Gastrocnemius medialis (tissue), 4 donors: ENCODE results near the gene IQCK. TPM values are rescaled to one million over a fixed set of nuclear protein-coding genes. Genes with fewer than 3 reads are reported as not detected.

Experiments used
- ATAC-seq, 2 donors: fragments of 150-250 bp; one replicate each; pipeline ENCODE4 v1.9.1; 2016
- DNase-seq, 2 donors: peaks; one replicate each; pipeline ENCODE4 v3.0.0-alpha.2; 2019
- H3K27ac ChIP-seq, 4 donors: fragments of 200-600 bp; sonication (generic); 1 replicate in 1 of 4; 2 replicates in 3 of 4; pipeline ENCODE4 v1.5.1; 2016 to 2018; ENCODE audit warnings: mild to moderate bottlenecking in 2 of 4, moderate library complexity in 1 of 4
- H3K27me3 ChIP-seq, 3 donors: fragments of 200-600 bp; sonication (generic) in 2 of 3; 1 replicate in 1 of 3; 2 replicates in 2 of 3; pipeline versions ENCODE4 v1.5.1 to v1.6.0; 2016 to 2019; ENCODE audit warnings: mild to moderate bottlenecking in 1 of 3, moderate library complexity in 1 of 3
- H3K36me3 ChIP-seq, 2 donors: fragments of 200-600 bp; sonication (generic) in 1 of 2; one replicate each; pipeline ENCODE4 v1.5.1; 2017 to 2018
- H3K4me1 ChIP-seq, 2 donors: fragments of 200-600 bp; sonication (generic) in 1 of 2; one replicate each; pipeline ENCODE4 v1.5.1; 2016 to 2017; ENCODE audit warnings: mild to moderate bottlenecking in 2 of 2
- H3K4me3 ChIP-seq, 4 donors: fragments of 200-600 bp; sonication (generic) in 3 of 4; 1 replicate in 1 of 4; 2 replicates in 3 of 4; pipeline ENCODE4 v1.5.1; 2016 to 2019; ENCODE audit warnings: mild to moderate bottlenecking in 2 of 4
- H3K9me3 ChIP-seq, 3 donors: fragments of 200-600 bp; sonication (generic) in 2 of 3; 1 replicate in 1 of 3; 2 replicates in 2 of 3; pipeline ENCODE4 v1.5.1; 2016 to 2019
- CTCF ChIP-seq, 5 experiments: fragments of 450-650 bp in 3 of 5; fragments of 200-600 bp in 2 of 5; sonication (generic) in 2 of 5; IDR thresholded peaks in 4 of 5; conservative IDR thresholded peaks in 1 of 5; 1 replicate in 4 of 5; 2 replicates in 1 of 5; pipeline ENCODE4 v1.5.1; 2016 to 2019; ENCODE audit warnings: antibody characterized with exemption in 5 of 5, mild to moderate bottlenecking in 3 of 5, moderate library complexity in 3 of 5
- POLR2A ChIP-seq, 2 donors: fragments of 450-650 bp; IDR thresholded peaks; one replicate each; pipeline ENCODE4 v1.6.1; 2017; ENCODE audit warnings: antibody characterized with exemption in 2 of 2, mild to moderate bottlenecking in 2 of 2, moderate library complexity in 2 of 2
- in situ Hi-C, 4 donors: fragments of 200-750 bp; cut with MboI; loops; one replicate each; pipeline versions ENCODE4 v1.15.0 to v1.8.0; 2017; ENCODE audit warnings: low sequenced_read_pairs in 4 of 4
- intact Hi-C: fragments of 100-400 bp; cut with DNase I; formaldehyde crosslinking; loops from one replicate; pipeline ENCODE4 v1.15.1; 2023; ENCODE audit warnings: low total_unique reads
- total RNA-seq, 4 donors: library from RNA; depleted of rRNA; stranded (reverse); fragments of >200 nt; gene quantifications; one replicate each; pipeline versions ENCODE4 v1.1.0 to v1.2.3, GENCODE V29; 2016

Gene IQCK
- total RNA-seq, 4 donors from 2014 or later, result 8.3 to 17.3 (median 9.4) TPM

- TF ChIP-seq POLR2A (IDR thresholded peaks at IDR 0.05), result no peak
- TF ChIP-seq CTCF (IDR thresholded peaks at IDR 0.05 in 4 of 5, conservative IDR thresholded peaks at IDR 0.05 in 1 of 5), result no peak
- Histone ChIP-seq H3K27ac (no peak overlapping the region), H3K4me1 (peaks cover 12 to 19% of the 10 kb centered on the region in 2 donors), H3K36me3 (no peaks in the 10 kb centered on the region), H3K27me3 (no peaks in the 10 kb centered on the region), H3K9me3 (no peaks in the 10 kb centered on the region), H3K4me3 (no peak overlapping the region)
- in situ Hi-C loops, result no loop called here
- ATAC-seq (no peak), DNase-seq (no peak)
- intact Hi-C loops, result no loop called here
These were observed 19.4 kb downstream of the IQCK start for GRCh38 chr16:19737306-19738038.

GRCh38 chr16:19741354-19741753, 23.3 kb downstream of the IQCK start:
- H3K9me3 ChIP-seq, result no peaks in the 10 kb centered on the region
- ATAC-seq (no peak), DNase-seq (no peak)
- no peaks in the 10 kb centered on the region for H3K27me3 ChIP-seq
- H3K27ac ChIP-seq, result no peak overlapping the region
- no peaks in the 10 kb centered on the region for H3K4me1 ChIP-seq
- no peak for TF ChIP-seq CTCF (IDR thresholded peaks at IDR 0.05 in 4 of 5, conservative IDR thresholded peaks at IDR 0.05 in 1 of 5)
- no peak for TF ChIP-seq POLR2A (IDR thresholded peaks at IDR 0.05)
- in situ Hi-C loops, result no loop called here
- H3K36me3 ChIP-seq, result no peaks in the 10 kb centered on the region
- intact Hi-C loops, result no loop called here
- H3K4me3 ChIP-seq, result no peak overlapping the region

GRCh38 chr16:19743816-19744159, 25.7 kb downstream of the IQCK start:
- Histone ChIP-seq H3K9me3 (no peaks in the 10 kb centered on the region), H3K4me3 (no peak overlapping the region), H3K36me3 (no peaks in the 10 kb centered on the region), H3K27ac (no peak overlapping the region), H3K27me3 (no peaks in the 10 kb centered on the region), H3K4me1 (peaks cover 0 to 2% of the 10 kb centered on the region in 2 donors)
- no peak for ATAC-seq
- intact Hi-C loops (no loop called here), in situ Hi-C loops (no loop called here)
- TF ChIP-seq CTCF (IDR thresholded peaks at IDR 0.05 in 4 of 5, conservative IDR thresholded peaks at IDR 0.05 in 1 of 5), result no peak
- no peak for TF ChIP-seq POLR2A (IDR thresholded peaks at IDR 0.05)
- DNase-seq, result no peak

GRCh38 chr16:19744670-19745069, 26.6 kb downstream of the IQCK start:
- intact Hi-C loops (no loop called here), in situ Hi-C loops (no loop called here)
- TF ChIP-seq CTCF (IDR thresholded peaks at IDR 0.05 in 4 of 5, conservative IDR thresholded peaks at IDR 0.05 in 1 of 5) (no peak), POLR2A (IDR thresholded peaks at IDR 0.05) (no peak)
- no peak overlapping the region for H3K4me3 ChIP-seq
- DNase-seq (no peak), ATAC-seq (no peak)
- H3K36me3 ChIP-seq, result no peaks in the 10 kb centered on the region
- no peaks in the 10 kb centered on the region for H3K9me3 ChIP-seq
- no peak overlapping the region for H3K27ac ChIP-seq
- no peaks in the 10 kb centered on the region for H3K27me3 ChIP-seq
- peaks cover 0 to 5% of the 10 kb centered on the region in 2 donors for H3K4me1 ChIP-seq
